ENCODE data around the gene IGSF21. TPM values are rescaled to one million over a fixed set of nuclear protein-coding genes. Genes with fewer than 3 reads are reported as not detected.

IGSF21 gene
- total RNA-seq, 4 donors from 2014 or later, result 1.2 to 19.1 (median 1.9) TPM; not detected in 1

DNA sequence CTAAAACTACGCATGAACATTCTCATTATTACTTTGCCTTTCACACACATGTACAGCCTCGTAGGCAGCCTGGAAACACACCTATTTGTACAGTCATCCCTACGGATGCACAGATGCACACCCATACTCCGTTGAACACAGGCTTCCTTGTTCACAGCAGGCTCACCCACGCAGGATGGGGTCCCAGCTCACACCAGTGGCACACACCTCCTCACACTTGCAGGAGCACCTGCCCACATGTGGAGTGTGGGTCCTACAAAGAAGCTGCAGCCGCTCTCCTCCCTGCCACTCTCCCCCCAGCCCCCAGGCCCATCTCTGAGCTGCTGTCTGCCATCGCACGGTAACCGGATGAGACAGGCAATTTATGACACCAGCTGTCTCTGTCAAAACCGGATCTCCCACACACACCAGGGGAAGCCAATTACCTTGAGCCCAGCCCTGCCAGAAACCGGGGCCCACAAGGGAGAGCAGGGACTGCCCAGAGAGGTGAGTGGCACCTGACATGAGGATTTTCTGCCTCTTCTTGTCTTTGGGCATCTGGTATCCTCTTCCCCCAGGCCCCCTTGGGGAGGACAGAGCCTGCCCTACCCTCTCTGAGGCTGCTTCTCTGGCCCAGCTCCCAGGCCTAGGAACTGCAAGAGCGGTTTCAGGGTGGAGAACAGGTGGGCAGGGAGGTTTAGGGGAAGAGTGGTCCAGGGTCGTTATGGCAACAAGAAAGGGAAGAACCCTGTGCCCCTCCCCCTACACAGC lies 175.4 kb downstream of the IGSF21 start:
- Histone ChIP-seq H3K36me3 (no peaks in the 10 kb centered on the region), H3K9me3 (no peaks in the 10 kb centered on the region), H3K27ac (no peak overlapping the region), H3K4me3 (no peak overlapping the region), H3K4me1 (no peaks in the 10 kb centered on the region), H3K27me3 (peaks cover 0 to 6% of the 10 kb centered on the region in 2 donors)
- intact Hi-C loops (cut with DNase I; ENCODE audit: low total_unique reads), result no loop called here
- no peak for DNase-seq
- no peak for TF ChIP-seq POLR2A (IDR thresholded peaks at IDR 0.05)
- TF ChIP-seq, protein P1, sequence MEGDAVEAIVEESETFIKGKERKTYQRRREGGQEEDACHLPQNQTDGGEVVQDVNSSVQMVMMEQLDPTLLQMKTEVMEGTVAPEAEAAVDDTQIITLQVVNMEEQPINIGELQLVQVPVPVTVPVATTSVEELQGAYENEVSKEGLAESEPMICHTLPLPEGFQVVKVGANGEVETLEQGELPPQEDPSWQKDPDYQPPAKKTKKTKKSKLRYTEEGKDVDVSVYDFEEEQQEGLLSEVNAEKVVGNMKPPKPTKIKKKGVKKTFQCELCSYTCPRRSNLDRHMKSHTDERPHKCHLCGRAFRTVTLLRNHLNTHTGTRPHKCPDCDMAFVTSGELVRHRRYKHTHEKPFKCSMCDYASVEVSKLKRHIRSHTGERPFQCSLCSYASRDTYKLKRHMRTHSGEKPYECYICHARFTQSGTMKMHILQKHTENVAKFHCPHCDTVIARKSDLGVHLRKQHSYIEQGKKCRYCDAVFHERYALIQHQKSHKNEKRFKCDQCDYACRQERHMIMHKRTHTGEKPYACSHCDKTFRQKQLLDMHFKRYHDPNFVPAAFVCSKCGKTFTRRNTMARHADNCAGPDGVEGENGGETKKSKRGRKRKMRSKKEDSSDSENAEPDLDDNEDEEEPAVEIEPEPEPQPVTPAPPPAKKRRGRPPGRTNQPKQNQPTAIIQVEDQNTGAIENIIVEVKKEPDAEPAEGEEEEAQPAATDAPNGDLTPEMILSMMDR (IDR thresholded peaks at IDR 0.05), result no peak

DNA sequence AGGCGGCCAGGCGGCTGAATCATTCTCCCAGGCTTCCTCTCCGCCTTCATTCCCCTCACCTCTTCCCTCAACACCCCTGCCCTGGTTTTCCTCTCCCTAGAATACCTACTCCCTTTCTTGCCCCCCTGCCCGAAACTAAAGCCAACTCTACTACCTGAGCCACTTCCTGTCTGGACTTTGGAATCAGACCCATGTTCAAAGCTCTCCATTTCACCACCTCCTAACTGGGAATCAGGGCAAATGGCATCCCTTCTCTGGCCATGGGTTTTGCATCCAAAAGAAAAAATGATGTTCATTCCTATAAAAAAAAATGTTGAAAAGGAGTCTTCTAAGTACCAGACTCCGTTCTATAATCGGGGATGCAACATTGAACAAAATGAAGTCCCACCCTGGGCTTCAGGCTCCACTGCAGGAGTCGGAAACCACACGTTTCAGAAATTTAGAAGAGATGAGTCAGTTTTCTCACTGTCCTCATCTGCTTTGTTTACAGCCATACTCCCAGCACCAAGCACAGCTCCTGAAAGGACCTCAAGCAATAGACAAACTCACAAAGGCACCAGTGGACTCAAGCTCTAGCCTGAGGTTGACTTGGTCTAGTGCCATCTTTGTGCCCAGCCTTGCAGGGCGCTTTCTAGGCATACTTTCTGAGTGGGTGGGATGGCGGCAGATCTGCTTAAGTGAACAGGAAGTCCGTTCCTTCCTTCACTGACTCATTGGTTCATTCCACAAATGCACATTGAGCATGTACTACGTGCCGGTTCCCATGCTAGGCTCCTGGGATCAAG lies 176.2 kb downstream of the IGSF21 start:
- Histone ChIP-seq H3K36me3 (no peaks in the 10 kb centered on the region), H3K4me1 (no peaks in the 10 kb centered on the region), H3K27ac (no peak overlapping the region), H3K27me3 (peaks cover 0 to 6% of the 10 kb centered on the region in 2 donors), H3K9me3 (no peaks in the 10 kb centered on the region), H3K4me3 (no peak overlapping the region)
- no peak for TF ChIP-seq POLR2A (IDR thresholded peaks at IDR 0.05)
- TF ChIP-seq, protein P1 (IDR thresholded peaks at IDR 0.05), result no peak
- intact Hi-C loops (cut with DNase I; ENCODE audit: low total_unique reads), result no loop called here
- DNase-seq, result no peak

DNA sequence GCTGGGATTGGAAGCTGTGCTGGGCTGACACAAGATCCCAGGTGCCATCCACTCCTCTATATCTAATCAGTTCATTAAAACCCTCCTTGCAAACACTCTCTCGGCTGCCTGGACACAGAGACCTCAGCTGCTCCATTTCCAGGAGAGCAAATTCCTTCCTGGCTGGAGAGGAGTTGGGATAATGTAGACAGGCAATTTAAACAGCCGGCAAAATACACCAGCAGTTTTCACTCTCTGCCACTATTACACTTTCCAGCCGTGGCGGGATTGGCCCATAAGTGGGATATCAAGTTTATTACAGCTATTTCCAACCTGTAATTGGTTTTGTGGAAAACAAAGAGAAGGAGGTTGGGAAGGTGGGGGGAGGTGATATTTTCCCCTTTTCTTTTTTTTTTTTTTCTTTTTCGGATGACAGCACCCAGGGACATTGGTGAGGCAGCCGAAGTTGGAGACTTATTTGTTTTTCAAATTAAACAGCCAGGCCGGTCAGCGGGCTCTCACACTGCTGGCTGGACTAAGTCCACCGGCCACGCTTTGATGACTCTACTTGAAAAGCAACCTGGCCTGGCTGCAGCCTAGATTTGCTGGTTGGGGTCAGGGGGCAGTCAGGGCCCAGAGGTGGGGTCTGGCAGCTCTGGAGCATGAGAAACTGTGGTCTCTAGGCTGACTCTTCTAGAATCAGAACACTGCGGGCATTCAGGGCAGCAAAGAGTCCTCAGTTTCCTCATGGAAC lies 177.4 kb downstream of the IGSF21 start:
- intact Hi-C loops (cut with DNase I; ENCODE audit: low total_unique reads), result no loop called here
- Histone ChIP-seq H3K4me1 (no peaks in the 10 kb centered on the region), H3K4me3 (no peak overlapping the region), H3K9me3 (no peaks in the 10 kb centered on the region), H3K27ac (no peak overlapping the region), H3K36me3 (no peaks in the 10 kb centered on the region), H3K27me3 (peaks cover 0 to 6% of the 10 kb centered on the region in 2 donors)
- no peak for DNase-seq
- TF ChIP-seq, protein P1 (IDR thresholded peaks at IDR 0.05), result no peak
- TF ChIP-seq POLR2A (IDR thresholded peaks at IDR 0.05), result no peak

DNA sequence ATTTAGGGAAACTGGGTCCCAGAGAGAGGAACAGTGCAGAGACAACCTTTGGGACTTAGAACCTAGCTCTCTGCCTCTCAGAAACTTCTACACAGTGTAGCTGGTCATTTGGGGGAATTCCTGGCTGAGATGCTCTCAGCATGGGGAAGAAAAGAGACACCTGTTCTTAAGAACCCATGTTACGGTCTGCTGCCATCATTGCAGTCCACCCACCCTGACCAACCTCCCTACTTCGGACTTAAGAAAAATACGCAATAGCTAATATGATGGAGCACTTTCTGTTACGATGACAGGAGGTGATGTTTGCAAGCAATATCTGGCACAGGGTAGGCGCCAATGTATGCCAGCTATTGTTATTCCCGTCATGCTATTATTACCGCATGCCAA lies 177.9 kb downstream of the IGSF21 start:
- no peak for TF ChIP-seq POLR2A (IDR thresholded peaks at IDR 0.05)
- TF ChIP-seq, protein P1 (IDR thresholded peaks at IDR 0.05), result no peak
- Histone ChIP-seq H3K36me3 (no peaks in the 10 kb centered on the region), H3K4me1 (no peaks in the 10 kb centered on the region), H3K27me3 (peaks cover 0 to 6% of the 10 kb centered on the region in 2 donors), H3K4me3 (no peak overlapping the region), H3K9me3 (no peaks in the 10 kb centered on the region), H3K27ac (no peak overlapping the region)
- intact Hi-C loops (cut with DNase I; ENCODE audit: low total_unique reads), result no loop called here
- no peak for DNase-seq
